DMS153 (cell line): ENCODE data around the gene FGFR4.

ENCODE experiments used
- DNase-seq: peaks from one replicate; lab custom pipeline; 2025; lab: John Stamatoyannopoulos, UW

Gene FGFR4

DNA sequence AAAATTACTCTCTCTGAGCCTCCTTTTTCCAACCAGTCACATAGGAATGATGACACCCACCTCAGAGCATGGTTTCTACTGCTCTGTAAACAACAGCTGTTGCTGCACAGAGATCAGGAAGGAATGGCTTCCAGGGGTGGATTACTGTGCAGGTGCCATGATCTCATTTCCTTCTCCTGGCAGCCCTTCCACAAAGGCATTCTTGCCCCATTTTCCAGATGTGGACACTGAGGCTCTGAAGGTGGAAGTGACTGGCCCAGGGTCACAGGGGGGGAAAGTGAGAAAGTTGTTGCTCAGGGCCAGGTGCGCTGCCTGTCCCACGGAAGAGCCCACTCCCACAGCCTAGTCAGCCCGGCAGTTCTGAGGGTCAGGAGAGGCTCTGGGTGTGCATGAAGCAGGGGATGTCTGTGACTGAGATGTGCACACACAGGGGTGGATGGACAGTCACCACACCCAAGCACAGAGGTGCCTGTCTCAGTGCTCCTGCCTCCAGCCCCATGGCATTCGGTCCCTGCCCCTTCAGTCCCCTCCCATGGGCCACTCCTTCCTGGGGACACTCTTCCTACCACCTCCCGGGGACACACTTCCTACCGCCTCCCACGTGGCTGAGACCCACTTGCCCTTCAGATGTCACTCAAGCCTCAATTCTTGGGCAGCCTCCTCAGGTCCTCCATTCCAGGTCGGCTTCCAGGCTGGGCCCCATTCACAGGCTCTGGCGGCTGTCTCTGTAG, 17.0 kb downstream of the FGFR4 start:
- DNase-seq = no peak

DNA sequence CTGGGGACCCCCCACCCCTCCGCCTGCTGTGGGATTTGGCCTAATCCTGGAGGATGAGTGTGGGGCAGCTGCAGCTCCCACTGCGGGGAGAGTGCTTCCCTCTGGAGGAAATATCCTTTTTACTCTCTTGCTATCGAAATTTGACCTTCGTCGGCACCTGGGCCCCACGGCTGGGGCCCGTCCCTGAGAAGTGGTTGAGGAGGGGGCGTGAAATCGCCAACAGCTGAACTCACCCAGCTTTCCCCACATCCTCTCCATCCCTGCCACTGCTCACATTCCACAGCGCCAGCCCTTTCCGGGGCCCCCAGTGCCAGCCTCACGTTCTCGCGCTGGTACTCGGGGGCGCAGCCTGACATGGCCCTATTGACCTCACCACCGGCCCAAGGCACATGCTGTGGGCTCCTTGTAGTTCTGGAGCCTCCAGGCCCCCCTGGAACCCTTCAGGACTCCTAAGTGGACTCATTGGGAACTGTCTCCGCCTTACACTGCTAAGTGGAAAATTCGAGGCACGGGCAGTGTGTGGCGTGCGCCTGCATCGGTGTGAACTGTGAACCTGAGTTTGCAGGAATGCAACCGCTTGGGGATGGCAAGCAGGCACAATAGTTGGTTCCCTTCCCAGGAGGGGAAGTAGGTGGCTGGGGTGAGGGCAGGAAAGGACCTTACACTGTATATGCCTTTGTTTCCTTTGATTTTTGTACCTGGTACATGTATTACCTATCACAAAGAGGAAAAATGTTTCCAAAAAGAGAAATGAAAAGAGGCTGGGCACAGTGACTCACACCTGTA, 19.2 kb downstream of the FGFR4 start:
- no peak for DNase-seq

DNA sequence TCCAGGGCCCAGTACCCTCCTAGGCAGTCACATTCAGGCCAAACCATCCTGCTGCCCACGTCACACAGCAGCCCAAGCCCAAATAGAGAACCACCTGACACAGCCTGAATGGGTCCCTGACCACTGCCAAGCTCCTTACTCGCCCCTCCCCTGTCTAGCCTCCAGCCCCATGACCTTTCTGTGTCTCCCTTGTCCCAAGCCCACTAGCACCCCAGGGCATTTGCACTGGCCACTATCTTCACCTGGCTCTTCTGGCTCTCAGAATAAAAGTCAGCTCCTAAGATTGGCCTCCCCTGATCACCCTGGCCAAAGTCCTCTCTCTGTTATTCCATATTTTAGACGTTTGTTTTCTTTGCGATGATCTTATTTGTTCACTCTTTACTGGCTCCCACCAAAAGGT, 20.4 kb downstream of the FGFR4 start:
- no peak for DNase-seq

DNA sequence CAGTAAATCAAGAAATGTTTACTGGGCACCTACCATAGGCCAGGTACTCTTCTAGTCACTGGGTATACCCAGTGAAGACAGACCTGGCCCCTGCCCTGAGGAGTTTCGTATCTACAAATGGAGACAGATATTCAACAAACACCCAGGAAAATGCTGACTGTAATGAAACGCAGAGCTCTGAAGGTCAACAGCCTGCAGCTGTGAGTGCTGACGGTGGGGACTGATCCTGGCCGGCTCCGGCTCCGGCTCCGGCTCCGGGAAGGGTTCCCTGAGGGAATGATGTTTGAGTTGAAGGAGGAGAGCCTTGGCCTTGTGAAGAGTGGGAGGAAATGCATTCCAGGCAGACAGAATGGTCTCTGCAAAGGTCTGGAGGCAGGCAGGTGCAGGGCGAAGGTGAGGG, 23.1 kb downstream of the FGFR4 start:
- no peak for DNase-seq

DNA sequence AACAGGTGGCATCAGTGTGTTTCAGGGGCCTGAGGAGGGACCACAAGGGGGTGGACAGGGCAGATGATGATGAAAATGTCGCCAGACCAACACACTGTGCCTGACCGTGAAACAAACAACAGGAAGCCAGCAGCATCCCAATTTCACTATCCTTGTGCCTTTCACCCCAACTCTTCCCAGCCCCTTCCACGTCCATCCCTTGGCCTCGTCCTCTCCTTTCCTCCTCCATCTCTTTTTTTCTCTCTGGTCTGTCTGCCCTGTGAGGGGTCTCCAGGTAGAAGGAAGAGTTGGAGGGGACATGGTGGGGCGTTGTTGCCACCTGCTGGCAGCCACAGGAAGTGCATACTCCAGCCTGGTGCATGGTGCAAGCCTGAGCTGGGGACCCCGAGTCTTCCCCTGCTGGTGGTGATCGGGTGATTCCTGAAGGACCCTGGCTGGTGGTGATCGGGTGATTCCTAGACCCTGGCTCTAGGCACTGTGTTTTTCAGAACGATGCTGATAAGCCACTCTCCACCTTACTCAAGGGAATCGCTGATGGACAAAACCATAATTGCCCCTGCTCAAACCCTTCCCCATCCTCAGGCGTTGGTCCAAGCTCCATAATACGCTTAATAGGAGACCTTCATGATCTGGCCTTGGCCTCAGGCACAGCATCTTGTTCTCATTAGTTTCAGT, 25.1 kb downstream of the FGFR4 start:
- DNase-seq = no peak

DNA sequence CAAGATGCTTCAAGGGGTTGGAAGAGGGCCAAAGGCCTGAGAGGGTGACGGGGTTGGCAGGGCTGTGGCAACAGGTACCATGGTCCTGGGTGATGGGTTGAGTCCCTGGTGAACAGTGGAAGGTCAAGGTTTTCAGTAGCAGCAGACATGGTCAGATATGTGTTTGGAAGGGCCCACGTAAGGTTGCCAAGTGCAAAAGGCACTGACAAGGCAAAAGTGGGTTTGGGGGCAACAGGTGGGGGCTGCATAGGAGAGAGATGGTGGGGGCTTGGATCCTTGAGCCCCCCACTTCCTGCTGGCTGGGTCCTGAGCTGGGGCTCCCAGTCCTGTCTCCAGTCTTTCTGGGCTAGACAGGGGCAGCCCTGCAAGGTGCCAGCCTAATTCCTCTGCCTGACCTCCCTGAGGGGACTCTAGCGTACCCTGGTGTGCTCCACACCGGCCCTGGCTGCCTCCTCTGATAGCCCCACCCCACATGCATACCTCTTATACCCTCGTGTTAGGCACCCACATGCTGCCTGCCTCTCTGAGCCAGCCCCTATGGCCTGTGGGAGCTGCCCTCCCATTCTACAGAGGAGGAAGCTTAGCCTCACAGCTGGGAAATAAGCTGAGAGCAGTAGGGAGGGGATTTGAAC, 26.0 kb downstream of the FGFR4 start:
- DNase-seq = no peak

DNA sequence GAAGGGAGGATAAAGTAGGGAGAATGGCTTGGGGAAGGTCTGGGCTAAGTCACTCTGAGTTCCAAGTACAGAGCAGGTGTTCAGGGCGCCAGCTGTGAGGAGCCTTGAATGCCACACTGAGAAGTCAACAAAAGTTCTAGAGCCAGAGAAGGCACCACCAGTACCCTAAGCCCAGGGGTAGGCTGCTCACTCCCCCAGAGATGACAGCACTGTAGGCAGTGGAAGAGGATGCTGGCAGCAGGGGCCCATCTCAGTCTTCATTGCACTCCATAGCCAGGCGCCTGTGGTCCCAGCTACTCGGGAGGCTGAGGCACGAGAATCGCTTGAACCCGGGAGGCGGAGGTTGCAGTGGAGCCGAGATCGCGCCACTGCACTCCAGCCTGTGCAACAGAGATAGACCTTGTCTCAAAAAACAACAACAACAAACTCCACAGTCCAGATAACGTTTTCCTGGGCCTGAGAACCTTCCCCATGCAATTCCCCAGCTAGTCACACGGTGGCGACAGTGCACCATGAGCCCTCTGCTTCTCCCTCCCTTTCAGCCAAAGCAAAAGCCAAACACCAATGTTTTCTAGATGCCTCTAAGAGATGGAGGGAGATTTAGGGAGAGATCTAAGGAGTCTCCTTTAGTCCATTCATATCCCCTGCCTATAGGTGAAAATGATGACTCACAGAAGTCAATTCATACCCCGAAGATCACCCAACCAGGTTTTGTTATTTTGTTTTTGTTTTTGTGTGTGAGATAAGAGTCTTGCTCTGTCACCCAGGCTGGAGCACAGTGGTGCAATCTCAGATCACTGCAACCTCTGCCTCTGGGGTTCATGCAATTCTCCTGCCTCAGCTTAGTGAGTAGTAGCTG, 27.1 kb downstream of the FGFR4 start:
- peak; percentile 24 for DNase-seq

DNA sequence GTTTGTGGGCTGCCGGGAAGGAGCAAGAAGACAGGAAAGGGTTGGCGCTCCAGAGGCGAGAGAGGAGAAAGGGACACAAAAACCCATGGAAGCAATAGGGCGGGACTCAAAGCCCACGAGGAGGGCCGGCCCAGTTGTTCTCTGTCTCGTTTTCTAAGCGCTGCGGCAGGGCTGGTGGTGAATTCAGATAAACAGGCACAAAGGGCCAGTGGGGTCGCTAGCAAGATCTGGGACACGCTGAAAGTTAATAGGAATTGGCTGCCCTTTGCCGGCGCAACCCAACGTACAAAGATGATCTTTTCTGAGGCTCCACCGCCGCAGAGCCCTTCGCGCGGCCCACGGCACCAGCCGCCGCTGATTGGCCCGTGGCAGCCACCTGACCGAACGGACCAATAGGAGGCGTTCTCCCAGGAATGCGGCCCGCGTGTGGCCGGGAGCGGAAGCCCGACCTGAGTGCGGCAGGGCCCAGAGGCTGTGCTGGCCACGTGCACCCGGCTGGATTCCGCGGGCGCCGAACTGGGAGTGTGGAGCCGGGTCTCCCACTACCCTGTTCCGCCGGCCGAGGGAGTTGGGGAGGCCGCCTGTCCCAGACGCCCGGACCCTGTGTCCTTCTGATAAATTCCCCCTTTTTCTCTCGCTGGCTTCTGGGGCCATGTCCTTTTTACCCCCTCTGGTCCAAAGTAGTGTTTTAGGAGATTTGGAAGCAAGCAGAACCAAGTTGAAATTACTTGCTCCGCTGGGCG, 30.1 kb downstream of the FGFR4 start:
- DNase-seq = peak; percentile 51

DNA sequence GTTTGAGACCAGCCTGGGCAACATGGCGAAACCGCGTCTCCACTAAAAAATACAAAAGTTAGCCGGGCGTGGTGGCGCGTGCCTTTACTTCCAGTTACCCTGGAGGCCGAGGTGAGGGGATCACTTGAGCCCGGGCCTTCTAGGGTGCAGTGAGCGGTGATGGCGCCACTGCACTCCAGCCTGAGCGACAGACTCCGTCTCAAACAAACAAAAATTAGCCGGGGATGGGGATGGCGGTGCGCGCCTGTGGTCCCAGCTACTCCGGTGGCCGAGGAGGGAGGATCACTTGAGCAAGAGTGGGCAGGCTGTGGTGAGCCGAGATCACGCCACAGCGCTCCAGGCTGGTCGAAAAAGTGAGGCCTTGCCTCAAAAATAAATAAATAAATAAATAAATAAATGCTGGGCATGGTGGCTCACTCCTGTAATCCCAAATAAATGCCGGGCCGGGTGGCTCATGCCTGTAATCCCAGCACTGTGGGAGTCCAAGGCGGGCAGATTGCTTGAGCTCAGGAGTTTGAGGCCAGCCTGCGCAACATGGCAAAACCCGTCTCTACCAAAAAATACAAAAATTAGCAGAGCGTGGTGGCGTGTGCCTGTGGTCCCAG, 30.8 kb downstream of the FGFR4 start:
- DNase-seq = no peak

DNA sequence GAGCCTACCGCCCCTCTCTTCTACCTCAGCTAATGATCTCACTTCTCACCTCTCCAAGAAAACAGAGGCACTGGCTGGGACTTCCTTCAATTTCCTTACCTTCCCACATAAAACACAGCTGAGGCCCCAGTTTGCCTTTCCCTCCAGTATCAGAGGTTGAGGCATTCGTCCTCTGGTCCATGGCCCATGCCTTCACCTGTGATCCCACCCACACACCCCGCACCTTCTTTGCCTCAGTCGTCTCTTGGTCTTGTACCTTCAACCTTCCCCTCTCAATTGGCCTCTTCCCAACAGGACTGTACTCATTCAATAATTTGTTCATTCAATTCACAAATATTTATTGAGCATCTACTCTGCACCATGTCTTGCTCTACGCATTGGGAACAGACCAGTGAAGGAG, 35.9 kb downstream of the FGFR4 start:
- DNase-seq = no peak

DNA sequence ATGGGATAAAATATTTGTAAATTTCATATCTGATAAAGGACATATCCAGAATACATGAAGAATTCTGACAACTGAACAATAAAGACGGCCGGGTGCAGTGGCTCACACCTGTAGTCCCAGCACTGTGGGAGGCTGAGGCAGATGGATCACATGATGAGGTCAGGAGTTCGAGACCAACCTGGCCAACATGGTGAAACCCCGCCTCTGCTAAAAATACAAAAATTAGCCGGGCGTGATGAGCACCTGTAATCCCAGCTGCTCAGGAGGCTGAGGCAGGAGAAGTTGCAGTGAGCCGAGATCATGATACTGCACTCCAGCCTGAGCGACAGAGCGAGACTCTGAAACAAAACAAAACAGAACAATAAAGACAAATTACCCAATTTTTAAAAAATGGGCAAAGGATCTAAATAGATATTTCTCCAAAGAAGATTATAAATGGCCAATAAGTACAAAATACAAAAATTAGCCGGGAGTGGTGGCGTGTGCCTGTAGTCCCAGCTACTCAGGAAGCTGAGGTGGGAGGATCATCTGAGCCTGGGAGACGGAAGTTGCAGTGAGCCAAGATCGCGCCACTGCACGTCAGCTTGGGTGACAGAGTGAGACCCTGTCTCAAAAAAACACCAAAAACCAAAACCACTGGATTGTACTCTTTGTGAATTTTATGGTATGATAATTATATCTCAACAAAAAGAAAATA, 37.2 kb downstream of the FGFR4 start:
- DNase-seq = no peak

DNA sequence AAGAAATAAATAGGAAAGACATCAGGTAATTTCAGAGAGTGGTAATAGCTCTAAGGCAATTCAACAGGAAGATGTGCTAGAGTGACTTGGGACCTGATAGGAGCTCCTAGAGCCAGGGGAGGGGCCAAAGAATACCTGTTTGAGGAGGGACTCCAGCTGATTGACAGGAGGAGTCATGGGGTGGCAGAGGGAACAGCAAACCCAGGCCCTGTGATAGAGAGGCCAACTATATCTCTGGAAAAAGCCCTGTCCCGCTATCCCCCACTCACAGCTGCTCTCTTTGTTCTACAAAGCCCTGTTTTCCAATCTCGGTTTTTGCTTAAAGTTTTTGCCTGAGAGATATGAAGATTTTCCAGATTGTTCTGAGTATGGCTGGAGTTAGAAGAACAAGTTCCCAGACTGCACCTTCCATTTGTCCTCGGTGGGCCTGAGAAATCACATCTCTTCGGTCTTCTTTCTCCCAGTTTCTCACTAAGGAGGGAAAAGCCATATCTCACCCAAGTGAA, 37.8 kb downstream of the FGFR4 start:
- no peak for DNase-seq

DNA sequence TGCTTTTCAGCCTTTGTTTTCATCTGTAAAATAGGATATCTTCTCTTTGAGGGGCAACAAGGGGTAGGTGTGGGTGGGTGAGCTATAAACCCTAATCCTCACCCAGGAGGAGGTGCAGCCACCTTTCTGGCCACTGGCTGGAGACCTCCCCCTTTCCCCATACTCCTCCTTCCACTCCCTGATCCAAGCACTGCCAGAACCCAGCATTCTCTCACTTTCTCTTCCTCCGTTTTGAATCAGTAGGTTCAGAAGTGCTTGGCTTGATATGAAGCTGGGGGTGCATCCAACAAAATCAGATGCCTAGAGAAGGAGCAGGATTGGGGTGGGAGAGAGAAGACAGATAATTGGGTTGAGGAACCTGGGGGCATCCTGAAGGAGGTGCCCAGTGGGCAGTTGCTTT, 40.1 kb downstream of the FGFR4 start:
- DNase-seq = no peak

DNA sequence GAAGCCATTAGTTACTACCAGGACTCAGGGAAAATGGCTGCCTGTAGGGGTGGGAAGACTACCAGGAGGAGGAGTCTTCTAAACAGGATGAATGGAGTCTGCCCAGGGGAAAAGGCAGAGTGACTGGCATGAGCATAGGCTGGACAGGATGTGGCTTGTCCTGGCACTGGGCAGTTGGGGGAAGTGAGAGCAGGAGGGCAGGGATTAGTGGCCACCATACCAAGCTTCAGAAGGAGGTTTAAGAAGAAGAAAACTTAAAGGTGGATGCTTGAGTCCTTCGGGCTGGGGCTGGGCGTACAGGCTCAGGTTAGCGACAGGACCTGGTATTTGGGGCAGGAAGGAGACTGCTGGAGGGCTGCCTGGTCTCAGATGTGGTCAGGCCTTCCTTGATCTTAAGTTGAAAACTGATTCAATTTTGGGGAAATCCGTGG, 41.9 kb downstream of the FGFR4 start:
- DNase-seq = no peak

DNA sequence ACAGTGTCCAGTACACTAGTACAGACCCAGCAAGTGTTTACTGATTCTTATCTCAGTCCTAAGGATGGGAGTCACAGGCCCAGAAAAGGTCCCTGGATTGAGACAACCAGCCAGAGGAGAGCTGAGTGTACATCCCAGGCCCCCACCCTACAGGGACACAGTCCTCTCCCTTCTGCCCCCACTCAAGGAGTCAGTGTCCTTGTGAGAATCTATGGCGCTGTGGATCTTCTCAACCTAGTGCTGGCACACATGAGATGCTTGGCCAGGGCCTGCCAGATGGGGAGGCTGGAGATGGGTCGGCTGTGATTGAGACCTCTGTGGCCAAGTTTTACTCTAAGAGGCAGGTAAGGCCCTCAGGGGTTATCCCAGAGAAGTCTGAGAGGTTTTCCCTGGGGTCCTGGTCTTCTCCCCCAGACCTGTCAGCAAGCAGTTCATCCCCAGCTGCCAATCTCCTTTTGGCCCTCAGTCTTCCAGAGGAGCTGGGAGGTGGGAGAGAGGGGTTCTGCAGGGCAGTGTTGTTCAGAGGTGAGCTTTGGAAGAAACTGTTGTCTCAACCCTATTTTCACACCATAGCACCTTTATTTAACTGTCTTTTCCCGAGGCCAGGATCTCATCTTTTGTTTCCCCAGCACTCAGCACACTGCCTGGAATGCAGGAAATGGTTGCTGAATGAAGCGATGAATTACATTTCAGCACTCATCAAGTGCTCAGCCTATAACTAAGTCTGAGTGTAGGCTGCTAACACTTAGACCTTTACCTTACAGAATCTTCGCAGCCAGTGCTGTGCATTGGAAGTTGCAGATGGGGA, 43.7 kb downstream of the FGFR4 start:
- no peak for DNase-seq

DNA sequence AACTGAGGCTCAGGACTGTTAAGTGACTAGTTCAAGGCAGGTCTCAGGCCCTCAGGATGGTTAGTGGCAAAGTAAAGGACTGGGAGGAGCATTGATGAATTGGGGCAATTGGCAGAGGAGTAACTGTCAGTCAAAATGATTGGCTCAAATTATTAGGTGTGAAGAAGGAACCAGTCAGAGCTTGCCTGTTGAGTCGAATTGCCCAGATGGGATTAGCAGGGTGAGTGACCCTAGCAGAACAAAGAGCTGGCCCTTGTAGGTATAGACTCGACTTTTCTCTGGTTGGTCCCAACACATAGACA, 44.3 kb downstream of the FGFR4 start:
- no peak for DNase-seq

DNA sequence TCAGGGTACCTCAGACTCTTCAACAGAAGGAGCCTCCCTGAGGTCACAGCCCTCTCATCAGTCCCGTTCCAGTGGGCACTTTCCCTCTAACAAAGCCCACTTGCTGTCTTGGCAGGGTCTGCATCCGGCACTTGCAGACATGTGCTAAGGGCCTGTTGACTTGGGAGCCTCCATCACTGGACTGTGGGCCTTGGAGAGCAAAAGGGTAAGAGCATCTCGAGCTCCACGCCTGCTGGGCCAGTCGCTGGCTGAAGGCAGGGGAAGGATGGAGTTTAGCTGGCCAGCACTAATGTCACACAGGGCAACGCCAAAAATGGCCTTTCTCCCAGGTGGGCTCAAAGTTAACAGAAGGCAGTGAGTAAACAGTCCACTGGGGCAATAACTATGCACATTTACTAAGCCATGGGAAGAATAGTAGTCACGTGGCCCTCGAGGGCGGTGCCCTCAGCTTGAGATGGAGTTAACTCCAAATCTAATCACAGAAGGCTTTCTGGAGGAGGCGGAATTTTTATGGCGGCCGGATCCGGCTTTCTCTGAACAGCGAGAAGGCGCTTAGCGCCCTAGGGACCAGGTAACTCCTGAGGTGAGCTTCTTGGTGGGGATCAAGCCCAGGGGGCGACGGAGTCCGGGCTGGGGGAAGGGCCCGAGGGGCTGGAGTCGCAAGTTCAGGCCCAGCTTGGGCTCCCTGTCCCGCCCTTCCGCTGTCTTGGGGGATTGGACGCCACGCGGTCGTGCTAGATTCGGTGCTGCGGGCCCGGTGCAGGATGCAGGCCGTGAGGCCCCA, 44.8 kb downstream of the FGFR4 start:
- no peak for DNase-seq
